GM15510 (cell line): ENCODE data around the gene ZNF692.

Experiments used
- POLR2A ChIP-seq: IDR thresholded peaks from 3 replicates; pipeline ENCODE4 v1.6.1; 2011; ENCODE audit warnings: borderline replicate concordance; ENCODE audit not compliant: insufficient read length; ENCODE audit errors: extremely low read depth

ZNF692 gene

GRCh38 chr1:248858891-248859889, at the start of gene ZNF692:
Gene ZNF692 (minus strand): TSS chr1:248859085. CDS start chr1:248858309, 776 bp downstream.
- peak; percentile 93 for TF ChIP-seq POLR2A

GRCh38 chr1:248906753-248907661, 48.1 kb upstream of the ZNF692 start:
- no peak for TF ChIP-seq POLR2A

- peak; percentile 96 for TF ChIP-seq POLR2A
Measured at GRCh38 chr1:248906009-248906752, 47.3 kb upstream of the ZNF692 start, which contains the start of gene PGBD2. Gene PGBD2 (plus strand): TSS chr1:248906235. CDS start chr1:248913863, 7,628 bp downstream.

- TF ChIP-seq POLR2A, result no peak
Measured at GRCh38 chr1:248905662-248906008, 46.8 kb upstream of the ZNF692 start.

- TF ChIP-seq POLR2A, result no peak
Measured at GRCh38 chr1:248904437-248905216, 45.7 kb upstream of the ZNF692 start.

GRCh38 chr1:248901578-248901977, 42.7 kb upstream of the ZNF692 start:
- TF ChIP-seq POLR2A, result no peak

- no peak for TF ChIP-seq POLR2A
Measured at GRCh38 chr1:248900637-248901036, 41.8 kb upstream of the ZNF692 start.

- no peak for TF ChIP-seq POLR2A
Measured at GRCh38 chr1:248897412-248898337, 38.8 kb upstream of the ZNF692 start.

GRCh38 chr1:248894837-248895236, 36.0 kb upstream of the ZNF692 start:
- TF ChIP-seq POLR2A, result no peak

- no peak for TF ChIP-seq POLR2A
Measured at GRCh38 chr1:248892590-248892989, 33.7 kb upstream of the ZNF692 start.

- TF ChIP-seq POLR2A, result no peak
Measured at GRCh38 chr1:248891758-248892157, 32.9 kb upstream of the ZNF692 start.
